SK-N-SH (cell line): ENCODE data around the gene TAF1A.

ENCODE experiments used
- NRF1 ChIP-seq: IDR thresholded peaks from 2 replicates; pipeline ENCODE4 v1.6.1; 2012; ENCODE audit warnings: low read depth, mild to moderate bottlenecking, low read length
- RFX5 ChIP-seq: IDR thresholded peaks from 2 replicates; pipeline ENCODE4 v1.6.1; 2012; ENCODE audit warnings: mild to moderate bottlenecking, improper control_type of control experiment, low read length

- TF ChIP-seq RFX5: no peak
- no peak for TF ChIP-seq NRF1
Measured at GRCh38 chr1:222588135-222588534, 1.6 kb downstream of the TAF1A start.
